Neural cell (in vitro differentiated cells): ENCODE data around the gene GABPB2. TPM values are rescaled to one million over a fixed set of nuclear protein-coding genes. Genes with fewer than 3 reads are reported as not detected.
A peak's percentile ranks its signal among the peaks of the same experiment; 100 is the strongest.

Source experiments
- H2AFZ ChIP-seq: fragments of 200-600, 300-800 bp; sonication (generic), shearing (Covaris generic); 2 replicates; pipeline ENCODE4 v1.6.0; 2014; ENCODE audit warnings: low read depth, mild to moderate bottlenecking, antibody characterized with exemption, low read length, moderate library complexity
- H3F3A ChIP-seq: fragments of 200-600 bp; shearing (Covaris generic); 2 replicates; pipeline ENCODE4 v1.6.1; 2016; ENCODE audit warnings: mild to moderate bottlenecking, moderate library complexity, mixed read lengths, antibody characterized with exemption, low read length; ENCODE audit not compliant: insufficient read depth, poor library complexity, severe bottlenecking
- H3K27ac ChIP-seq: fragments of 200-600, 300-800 bp; sonication (generic), shearing (Covaris generic); 2 replicates; pipeline ENCODE4 v1.5.1; 2014; ENCODE audit warnings: mild to moderate bottlenecking, low read length, moderate library complexity
- H3K27me3 ChIP-seq: fragments of 300-800, 200-600 bp; sonication (generic), shearing (Covaris generic); 2 replicates; pipeline ENCODE4 v1.6.0; 2014; ENCODE audit warnings: mild to moderate bottlenecking, low read depth, low read length, moderate library complexity; ENCODE audit not compliant: insufficient read depth
- H3K36me3 ChIP-seq: fragments of 300-800, 200-600 bp; sonication (generic), shearing (Covaris generic); 2 replicates; pipeline ENCODE4 v1.5.1; 2014; ENCODE audit warnings: mild to moderate bottlenecking, antibody characterized with exemption, low read length, moderate library complexity; ENCODE audit not compliant: insufficient read depth
- H3K4me2 ChIP-seq: fragments of 300-800, 200-600 bp; sonication (generic), shearing (Covaris generic); 2 replicates; pipeline ENCODE4 v1.6.0; 2014; ENCODE audit warnings: mild to moderate bottlenecking, low read length
- H3K4me3 ChIP-seq: fragments of 300-800, 200-600 bp; sonication (generic), shearing (Covaris generic); 2 replicates; pipeline ENCODE4 v1.5.1; 2014; ENCODE audit warnings: mild to moderate bottlenecking, low read length, moderate library complexity
- H3K79me2 ChIP-seq: fragments of 200-600 bp; shearing (Covaris generic); replicated peaks from 2 replicates; pipeline ENCODE4 v1.6.0; 2014; ENCODE audit warnings: mild to moderate bottlenecking, low read length, moderate library complexity; ENCODE audit not compliant: insufficient read depth
- H3K9ac ChIP-seq: fragments of 300-800, 200-600 bp; sonication (generic), shearing (Covaris generic); 2 replicates; pipeline ENCODE4 v1.6.1; 2016; ENCODE audit warnings: mild to moderate bottlenecking, low read length, mixed read lengths
- H3K9me2 ChIP-seq: fragments of 200-600 bp; shearing (Covaris generic); 2 replicates; pipeline ENCODE4 v1.6.1; 2016; ENCODE audit warnings: mild to moderate bottlenecking, low read length, mixed read lengths; ENCODE audit not compliant: insufficient read depth
- H3K9me3 ChIP-seq: fragments of 200-600, 300-800 bp; sonication (generic), shearing (Covaris generic); 2 replicates; pipeline ENCODE4 v1.6.1; 2016; ENCODE audit warnings: mild to moderate bottlenecking, mixed run types, low read length, moderate library complexity, mixed read lengths
- H4K20me1 ChIP-seq: fragments of 200-600 bp; shearing (Covaris generic); 2 replicates; pipeline ENCODE4 v1.6.1; 2016; ENCODE audit warnings: mild to moderate bottlenecking, mixed run types; ENCODE audit not compliant: insufficient read depth
- EP300 ChIP-seq: fragments of 450-650 bp; conservative IDR thresholded peaks from 2 replicates; pipeline ENCODE4 v1.6.1; 2014; ENCODE audit warnings: antibody characterized with exemption, mild to moderate bottlenecking, moderate library complexity; ENCODE audit not compliant: poor library complexity, severe bottlenecking
- EZH2 ChIP-seq: fragments of 200-600, 300-800 bp; shearing (Covaris generic), sonication (generic); IDR thresholded peaks from 2 replicates; pipeline ENCODE4 v1.6.1; 2014; ENCODE audit warnings: antibody characterized with exemption, low read length, borderline replicate concordance, mild to moderate bottlenecking; ENCODE audit not compliant: insufficient read depth, poor library complexity, severe bottlenecking
- MXI1 ChIP-seq: fragments of 450-650 bp; conservative IDR thresholded peaks from 2 replicates; pipeline ENCODE4 v1.6.1; 2014; ENCODE audit warnings: antibody characterized with exemption, mild to moderate bottlenecking; ENCODE audit not compliant: poor library complexity, severe bottlenecking
- POLR2AphosphoS5 ChIP-seq: IDR thresholded peaks from 2 replicates; pipeline ENCODE4 v1.6.1; 2012
- RAD21 ChIP-seq: fragments of 450-650 bp; conservative IDR thresholded peaks from 2 replicates; pipeline ENCODE4 v1.6.1; 2014; ENCODE audit warnings: antibody characterized with exemption, mild to moderate bottlenecking, moderate library complexity
- SMC3 ChIP-seq: fragments of 450-650 bp; conservative IDR thresholded peaks from 2 replicates; pipeline ENCODE4 v1.6.1; 2014; ENCODE audit warnings: antibody characterized with exemption, mild to moderate bottlenecking, moderate library complexity; ENCODE audit not compliant: poor library complexity
- TAF1 ChIP-seq: IDR thresholded peaks from 2 replicates; pipeline ENCODE4 v1.6.1; 2012; ENCODE audit warnings: low read depth
- polyA plus RNA-seq: library from polyadenylated mRNA; depleted of rRNA; stranded (reverse); fragments of >200 nt; gene quantifications from 2 replicates; pipeline ENCODE4 v1.2.3, GENCODE V29; 2014
- TF ChIP-seq, protein P1 (sequence below): IDR thresholded peaks from 2 replicates; pipeline ENCODE4 v1.6.1; 2012; ENCODE audit warnings: borderline replicate concordance
- TF ChIP-seq, protein P2 (sequence below): fragments of 450-650 bp; IDR thresholded peaks from 2 replicates; pipeline ENCODE4 v1.5.1; 2014; ENCODE audit warnings: antibody characterized with exemption, mild to moderate bottlenecking, moderate library complexity; ENCODE audit not compliant: poor library complexity, severe bottlenecking

The GABPB2 gene
- polyA plus RNA-seq, 1 donor from 2014 or later, result 4.1 TPM

- peaks cover 20% of the 10 kb centered on the region for H3K79me2 ChIP-seq
- peaks cover 3% of the 10 kb centered on the region for H3F3A ChIP-seq
- peak within 1 kb of the TSS; percentile 89 for H3K27ac ChIP-seq
- peak within 1 kb of the TSS; percentile 97 for H3K4me2 ChIP-seq
- H3K9me2 ChIP-seq, result no peaks in the 10 kb centered on the region
- H3K36me3 ChIP-seq, result no peaks in the 10 kb centered on the region
- H3K4me3 ChIP-seq, result peak within 1 kb of the TSS; percentile 88
- H3K27me3 ChIP-seq, result no peaks in the 10 kb centered on the region
- no peak for TF ChIP-seq EZH2
- TF ChIP-seq RAD21, result no peak
- TF ChIP-seq SMC3, result peak; percentile 29
- peak; percentile 78 for TF ChIP-seq POLR2AphosphoS5
- TF ChIP-seq, protein P1, sequence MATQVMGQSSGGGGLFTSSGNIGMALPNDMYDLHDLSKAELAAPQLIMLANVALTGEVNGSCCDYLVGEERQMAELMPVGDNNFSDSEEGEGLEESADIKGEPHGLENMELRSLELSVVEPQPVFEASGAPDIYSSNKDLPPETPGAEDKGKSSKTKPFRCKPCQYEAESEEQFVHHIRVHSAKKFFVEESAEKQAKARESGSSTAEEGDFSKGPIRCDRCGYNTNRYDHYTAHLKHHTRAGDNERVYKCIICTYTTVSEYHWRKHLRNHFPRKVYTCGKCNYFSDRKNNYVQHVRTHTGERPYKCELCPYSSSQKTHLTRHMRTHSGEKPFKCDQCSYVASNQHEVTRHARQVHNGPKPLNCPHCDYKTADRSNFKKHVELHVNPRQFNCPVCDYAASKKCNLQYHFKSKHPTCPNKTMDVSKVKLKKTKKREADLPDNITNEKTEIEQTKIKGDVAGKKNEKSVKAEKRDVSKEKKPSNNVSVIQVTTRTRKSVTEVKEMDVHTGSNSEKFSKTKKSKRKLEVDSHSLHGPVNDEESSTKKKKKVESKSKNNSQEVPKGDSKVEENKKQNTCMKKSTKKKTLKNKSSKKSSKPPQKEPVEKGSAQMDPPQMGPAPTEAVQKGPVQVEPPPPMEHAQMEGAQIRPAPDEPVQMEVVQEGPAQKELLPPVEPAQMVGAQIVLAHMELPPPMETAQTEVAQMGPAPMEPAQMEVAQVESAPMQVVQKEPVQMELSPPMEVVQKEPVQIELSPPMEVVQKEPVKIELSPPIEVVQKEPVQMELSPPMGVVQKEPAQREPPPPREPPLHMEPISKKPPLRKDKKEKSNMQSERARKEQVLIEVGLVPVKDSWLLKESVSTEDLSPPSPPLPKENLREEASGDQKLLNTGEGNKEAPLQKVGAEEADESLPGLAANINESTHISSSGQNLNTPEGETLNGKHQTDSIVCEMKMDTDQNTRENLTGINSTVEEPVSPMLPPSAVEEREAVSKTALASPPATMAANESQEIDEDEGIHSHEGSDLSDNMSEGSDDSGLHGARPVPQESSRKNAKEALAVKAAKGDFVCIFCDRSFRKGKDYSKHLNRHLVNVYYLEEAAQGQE, result peak; percentile 78
- TF ChIP-seq TAF1, result peak; percentile 25
- TF ChIP-seq, protein P2, sequence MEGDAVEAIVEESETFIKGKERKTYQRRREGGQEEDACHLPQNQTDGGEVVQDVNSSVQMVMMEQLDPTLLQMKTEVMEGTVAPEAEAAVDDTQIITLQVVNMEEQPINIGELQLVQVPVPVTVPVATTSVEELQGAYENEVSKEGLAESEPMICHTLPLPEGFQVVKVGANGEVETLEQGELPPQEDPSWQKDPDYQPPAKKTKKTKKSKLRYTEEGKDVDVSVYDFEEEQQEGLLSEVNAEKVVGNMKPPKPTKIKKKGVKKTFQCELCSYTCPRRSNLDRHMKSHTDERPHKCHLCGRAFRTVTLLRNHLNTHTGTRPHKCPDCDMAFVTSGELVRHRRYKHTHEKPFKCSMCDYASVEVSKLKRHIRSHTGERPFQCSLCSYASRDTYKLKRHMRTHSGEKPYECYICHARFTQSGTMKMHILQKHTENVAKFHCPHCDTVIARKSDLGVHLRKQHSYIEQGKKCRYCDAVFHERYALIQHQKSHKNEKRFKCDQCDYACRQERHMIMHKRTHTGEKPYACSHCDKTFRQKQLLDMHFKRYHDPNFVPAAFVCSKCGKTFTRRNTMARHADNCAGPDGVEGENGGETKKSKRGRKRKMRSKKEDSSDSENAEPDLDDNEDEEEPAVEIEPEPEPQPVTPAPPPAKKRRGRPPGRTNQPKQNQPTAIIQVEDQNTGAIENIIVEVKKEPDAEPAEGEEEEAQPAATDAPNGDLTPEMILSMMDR, result peak; percentile 49
- peak; percentile 82 for TF ChIP-seq MXI1
- no peak for TF ChIP-seq EP300
- no peaks in the 10 kb centered on the region for H3K9me3 ChIP-seq
- H3K9ac ChIP-seq, result peak within 1 kb of the TSS; percentile 83
- peak within 1 kb of the TSS; percentile 95 for H2AFZ ChIP-seq
- H4K20me1 ChIP-seq, result no peaks in the 10 kb centered on the region
These were observed 95.4 kb downstream of the GABPB2 start, which contains the start of the genes LYSMD1 and SCNM1 for GRCh38 chr1:151165738-151166504. TSS of gene LYSMD1 (minus strand) at chr1:151165902. CDS start at chr1:151165258, 644 bp downstream. TSS of gene SCNM1 (plus strand) at chr1:151166144. CDS start at chr1:151166153, 9 bp downstream.

DNA sequence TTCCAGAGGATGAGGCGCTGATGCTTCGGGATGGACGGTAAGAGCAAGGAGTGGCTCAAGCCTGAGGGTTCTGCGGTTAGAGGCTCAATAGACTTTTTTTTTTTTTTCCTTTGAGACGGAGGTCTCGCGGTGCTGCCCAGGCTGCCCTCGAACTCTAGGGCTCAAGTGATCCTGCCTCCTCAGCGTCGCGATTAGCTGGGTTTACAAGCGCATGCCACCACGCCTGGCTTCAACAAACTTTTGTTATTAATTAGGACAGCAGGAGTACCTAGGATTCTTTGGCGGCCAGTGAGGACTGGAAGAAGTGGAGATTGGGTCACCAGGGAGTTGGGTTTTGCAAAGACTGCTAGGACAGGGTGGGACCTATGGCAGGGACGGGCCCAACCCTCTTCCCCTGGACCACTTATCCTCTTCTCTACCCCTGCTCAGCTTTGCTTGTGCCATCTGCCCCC is 96.0 kb downstream of the GABPB2 start:
- Histone ChIP-seq H3K4me2 (peak overlapping the region; percentile 76), H3K9me3 (no peaks in the 10 kb centered on the region), H3F3A (peaks cover 3% of the 10 kb centered on the region), H3K79me2 (peaks cover 20% of the 10 kb centered on the region), H3K36me3 (no peaks in the 10 kb centered on the region), H4K20me1 (no peaks in the 10 kb centered on the region), H2AFZ (peak overlapping the region; percentile 90), H3K27ac (peak overlapping the region; percentile 89), H3K27me3 (no peaks in the 10 kb centered on the region), H3K4me3 (peak overlapping the region; percentile 88), H3K9ac (peak overlapping the region; percentile 83), H3K9me2 (no peaks in the 10 kb centered on the region)
- TF ChIP-seq SMC3 (no peak), POLR2AphosphoS5 (no peak), RAD21 (no peak), TAF1 (no peak), EZH2 (no peak), MXI1 (no peak), EP300 (no peak)
- TF ChIP-seq, protein P1, result no peak
- TF ChIP-seq, protein P2, result no peak
